Neural cell (in vitro differentiated cells): Measurements from ENCODE around the gene RSPH1. TPM values are rescaled to one million over a fixed set of nuclear protein-coding genes. Genes with fewer than 3 reads are reported as not detected.

Experiments used
- H2AFZ ChIP-seq: fragments of 200-600, 300-800 bp; sonication (generic), shearing (Covaris generic); 2 replicates; pipeline ENCODE4 v1.6.0; 2014; ENCODE audit warnings: low read depth, mild to moderate bottlenecking, antibody characterized with exemption, low read length, moderate library complexity
- H3F3A ChIP-seq: fragments of 200-600 bp; shearing (Covaris generic); 2 replicates; pipeline ENCODE4 v1.6.1; 2016; ENCODE audit warnings: mild to moderate bottlenecking, moderate library complexity, mixed read lengths, antibody characterized with exemption, low read length; ENCODE audit not compliant: insufficient read depth, poor library complexity, severe bottlenecking
- H3K27ac ChIP-seq: fragments of 200-600, 300-800 bp; sonication (generic), shearing (Covaris generic); 2 replicates; pipeline ENCODE4 v1.5.1; 2014; ENCODE audit warnings: mild to moderate bottlenecking, low read length, moderate library complexity
- H3K27me3 ChIP-seq: fragments of 300-800, 200-600 bp; sonication (generic), shearing (Covaris generic); 2 replicates; pipeline ENCODE4 v1.6.0; 2014; ENCODE audit warnings: mild to moderate bottlenecking, low read depth, low read length, moderate library complexity; ENCODE audit not compliant: insufficient read depth
- H3K36me3 ChIP-seq: fragments of 300-800, 200-600 bp; sonication (generic), shearing (Covaris generic); 2 replicates; pipeline ENCODE4 v1.5.1; 2014; ENCODE audit warnings: mild to moderate bottlenecking, antibody characterized with exemption, low read length, moderate library complexity; ENCODE audit not compliant: insufficient read depth
- H3K4me2 ChIP-seq: fragments of 300-800, 200-600 bp; sonication (generic), shearing (Covaris generic); 2 replicates; pipeline ENCODE4 v1.6.0; 2014; ENCODE audit warnings: mild to moderate bottlenecking, low read length
- H3K4me3 ChIP-seq: fragments of 300-800, 200-600 bp; sonication (generic), shearing (Covaris generic); 2 replicates; pipeline ENCODE4 v1.5.1; 2014; ENCODE audit warnings: mild to moderate bottlenecking, low read length, moderate library complexity
- H3K79me2 ChIP-seq: fragments of 200-600 bp; shearing (Covaris generic); replicated peaks from 2 replicates; pipeline ENCODE4 v1.6.0; 2014; ENCODE audit warnings: mild to moderate bottlenecking, low read length, moderate library complexity; ENCODE audit not compliant: insufficient read depth
- H3K9ac ChIP-seq: fragments of 300-800, 200-600 bp; sonication (generic), shearing (Covaris generic); 2 replicates; pipeline ENCODE4 v1.6.1; 2016; ENCODE audit warnings: mild to moderate bottlenecking, low read length, mixed read lengths
- H3K9me2 ChIP-seq: fragments of 200-600 bp; shearing (Covaris generic); 2 replicates; pipeline ENCODE4 v1.6.1; 2016; ENCODE audit warnings: mild to moderate bottlenecking, low read length, mixed read lengths; ENCODE audit not compliant: insufficient read depth
- H3K9me3 ChIP-seq: fragments of 200-600, 300-800 bp; sonication (generic), shearing (Covaris generic); 2 replicates; pipeline ENCODE4 v1.6.1; 2016; ENCODE audit warnings: mild to moderate bottlenecking, mixed run types, low read length, moderate library complexity, mixed read lengths
- H4K20me1 ChIP-seq: fragments of 200-600 bp; shearing (Covaris generic); 2 replicates; pipeline ENCODE4 v1.6.1; 2016; ENCODE audit warnings: mild to moderate bottlenecking, mixed run types; ENCODE audit not compliant: insufficient read depth
- EP300 ChIP-seq: fragments of 450-650 bp; conservative IDR thresholded peaks from 2 replicates; pipeline ENCODE4 v1.6.1; 2014; ENCODE audit warnings: antibody characterized with exemption, mild to moderate bottlenecking, moderate library complexity; ENCODE audit not compliant: poor library complexity, severe bottlenecking
- EZH2 ChIP-seq: fragments of 200-600, 300-800 bp; shearing (Covaris generic), sonication (generic); IDR thresholded peaks from 2 replicates; pipeline ENCODE4 v1.6.1; 2014; ENCODE audit warnings: antibody characterized with exemption, low read length, borderline replicate concordance, mild to moderate bottlenecking; ENCODE audit not compliant: insufficient read depth, poor library complexity, severe bottlenecking
- MXI1 ChIP-seq: fragments of 450-650 bp; conservative IDR thresholded peaks from 2 replicates; pipeline ENCODE4 v1.6.1; 2014; ENCODE audit warnings: antibody characterized with exemption, mild to moderate bottlenecking; ENCODE audit not compliant: poor library complexity, severe bottlenecking
- POLR2AphosphoS5 ChIP-seq: IDR thresholded peaks from 2 replicates; pipeline ENCODE4 v1.6.1; 2012
- RAD21 ChIP-seq: fragments of 450-650 bp; conservative IDR thresholded peaks from 2 replicates; pipeline ENCODE4 v1.6.1; 2014; ENCODE audit warnings: antibody characterized with exemption, mild to moderate bottlenecking, moderate library complexity
- REST ChIP-seq: IDR thresholded peaks from 2 replicates; pipeline ENCODE4 v1.6.1; 2012; ENCODE audit warnings: borderline replicate concordance
- SMC3 ChIP-seq: fragments of 450-650 bp; conservative IDR thresholded peaks from 2 replicates; pipeline ENCODE4 v1.6.1; 2014; ENCODE audit warnings: antibody characterized with exemption, mild to moderate bottlenecking, moderate library complexity; ENCODE audit not compliant: poor library complexity
- TAF1 ChIP-seq: IDR thresholded peaks from 2 replicates; pipeline ENCODE4 v1.6.1; 2012; ENCODE audit warnings: low read depth
- polyA plus RNA-seq: library from polyadenylated mRNA; depleted of rRNA; stranded (reverse); fragments of >200 nt; gene quantifications from 2 replicates; pipeline ENCODE4 v1.2.3, GENCODE V29; 2014
- TF ChIP-seq, protein P1 (sequence below): fragments of 450-650 bp; IDR thresholded peaks from 2 replicates; pipeline ENCODE4 v1.5.1; 2014; ENCODE audit warnings: antibody characterized with exemption, mild to moderate bottlenecking, moderate library complexity; ENCODE audit not compliant: poor library complexity, severe bottlenecking

The RSPH1 gene
- polyA plus RNA-seq, 1 donor from 2014 or later, result 1.3 TPM

GRCh38 chr21:42441963-42442362 is 54.1 kb downstream of the RSPH1 start:
- H4K20me1 ChIP-seq, result no peaks in the 10 kb centered on the region
- TF ChIP-seq, protein P1, sequence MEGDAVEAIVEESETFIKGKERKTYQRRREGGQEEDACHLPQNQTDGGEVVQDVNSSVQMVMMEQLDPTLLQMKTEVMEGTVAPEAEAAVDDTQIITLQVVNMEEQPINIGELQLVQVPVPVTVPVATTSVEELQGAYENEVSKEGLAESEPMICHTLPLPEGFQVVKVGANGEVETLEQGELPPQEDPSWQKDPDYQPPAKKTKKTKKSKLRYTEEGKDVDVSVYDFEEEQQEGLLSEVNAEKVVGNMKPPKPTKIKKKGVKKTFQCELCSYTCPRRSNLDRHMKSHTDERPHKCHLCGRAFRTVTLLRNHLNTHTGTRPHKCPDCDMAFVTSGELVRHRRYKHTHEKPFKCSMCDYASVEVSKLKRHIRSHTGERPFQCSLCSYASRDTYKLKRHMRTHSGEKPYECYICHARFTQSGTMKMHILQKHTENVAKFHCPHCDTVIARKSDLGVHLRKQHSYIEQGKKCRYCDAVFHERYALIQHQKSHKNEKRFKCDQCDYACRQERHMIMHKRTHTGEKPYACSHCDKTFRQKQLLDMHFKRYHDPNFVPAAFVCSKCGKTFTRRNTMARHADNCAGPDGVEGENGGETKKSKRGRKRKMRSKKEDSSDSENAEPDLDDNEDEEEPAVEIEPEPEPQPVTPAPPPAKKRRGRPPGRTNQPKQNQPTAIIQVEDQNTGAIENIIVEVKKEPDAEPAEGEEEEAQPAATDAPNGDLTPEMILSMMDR, result no peak
- TF ChIP-seq RAD21 (no peak), EZH2 (no peak), EP300 (no peak), TAF1 (no peak), SMC3 (no peak), MXI1 (no peak), POLR2AphosphoS5 (no peak), REST (no peak)
- no peak overlapping the region for H3K9ac ChIP-seq
- no peak overlapping the region for H3K4me3 ChIP-seq
- no peak overlapping the region for H2AFZ ChIP-seq
- H3F3A ChIP-seq, result no peaks in the 10 kb centered on the region
- H3K9me3 ChIP-seq, result no peaks in the 10 kb centered on the region
- H3K36me3 ChIP-seq, result no peaks in the 10 kb centered on the region
- no peaks in the 10 kb centered on the region for H3K79me2 ChIP-seq
- no peak overlapping the region for H3K4me2 ChIP-seq
- no peak overlapping the region for H3K27ac ChIP-seq
- H3K27me3 ChIP-seq, result no peaks in the 10 kb centered on the region
- H3K9me2 ChIP-seq, result no peaks in the 10 kb centered on the region

- Histone ChIP-seq H3K4me2 (no peak overlapping the region), H3K9me2 (no peaks in the 10 kb centered on the region), H4K20me1 (no peaks in the 10 kb centered on the region), H2AFZ (no peak overlapping the region), H3K9me3 (no peaks in the 10 kb centered on the region), H3K9ac (no peak overlapping the region), H3F3A (no peaks in the 10 kb centered on the region), H3K36me3 (no peaks in the 10 kb centered on the region), H3K27me3 (no peaks in the 10 kb centered on the region), H3K79me2 (no peaks in the 10 kb centered on the region), H3K4me3 (no peak overlapping the region), H3K27ac (no peak overlapping the region)
- TF ChIP-seq RAD21 (no peak), MXI1 (no peak), POLR2AphosphoS5 (no peak), EP300 (no peak), SMC3 (no peak), EZH2 (no peak), REST (no peak), TAF1 (no peak)
- TF ChIP-seq, protein P1, result no peak
Observed at GRCh38 chr21:42440187-42440792, 55.7 kb downstream of the RSPH1 start.
